Posterior cingulate gyrus (tissue), 11 donors: ENCODE data around the gene DCHS2.
A peak's percentile ranks its signal among the peaks of the same experiment; 100 is the strongest.

Source experiments
- DNase-seq, 10 donors: peaks; one replicate each; pipeline versions ENCODE4 v3.0.0 to v3.0.0-alpha.2; 2020 to 2021; ENCODE audit warnings: mixed read lengths in 3 of 10
- intact Hi-C: fragments of 100-400 bp; cut with DNase I; formaldehyde crosslinking; loops from one replicate; pipeline ENCODE4 v1.15.1; 2023

The DCHS2 gene

DNA sequence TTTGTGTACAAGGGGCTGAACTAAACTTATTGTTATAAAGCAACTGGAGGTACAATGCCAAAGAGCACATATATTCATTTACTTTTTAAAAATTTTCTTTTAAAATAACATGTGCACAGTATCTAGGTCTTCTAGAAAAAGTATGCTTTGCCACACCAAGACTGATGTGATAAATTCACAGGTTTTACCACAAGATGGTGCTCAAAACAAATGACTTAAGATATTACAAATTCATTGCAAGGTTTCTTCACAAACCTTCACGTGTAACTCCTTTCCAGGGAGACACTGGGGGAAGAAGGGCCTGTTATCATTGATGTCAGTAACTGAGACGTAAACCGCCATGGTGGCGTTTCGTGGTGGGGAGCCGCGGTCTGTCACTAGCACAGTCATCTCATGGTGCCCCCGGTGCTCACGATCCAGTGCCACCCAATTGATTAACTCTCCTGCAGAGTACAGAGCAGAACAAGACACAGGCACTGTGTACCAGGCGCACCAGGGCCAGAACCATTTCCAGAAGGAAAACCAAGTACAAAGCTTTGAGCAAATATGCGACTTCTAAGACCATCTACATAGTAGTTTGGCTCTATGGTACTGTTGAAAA lies 162.2 kb downstream of the DCHS2 start:
- intact Hi-C loops: no loop called here
- DNase-seq: peak in 3 of 10 donors; percentile 11 to 66 (median 57)

DNA sequence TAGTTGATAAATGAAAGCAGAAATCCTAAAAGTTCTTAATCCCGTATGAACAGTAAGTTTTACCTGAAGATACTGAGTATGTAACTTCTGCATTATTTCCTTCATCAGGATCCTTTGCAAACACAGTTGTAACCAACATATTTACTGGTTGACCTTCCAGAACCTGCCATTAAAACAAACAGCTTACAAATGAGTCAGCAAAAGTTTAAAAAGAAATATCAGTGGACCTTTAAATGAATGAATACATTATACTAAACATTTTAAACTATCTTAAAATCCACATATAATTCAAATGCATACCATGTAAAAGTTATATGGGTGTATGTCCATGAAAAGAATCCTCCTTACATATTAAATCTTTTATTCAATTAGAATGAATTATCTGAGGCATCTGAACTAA lies 163.6 kb downstream of the DCHS2 start:
- intact Hi-C loops: no loop called here
- DNase-seq: no peak

GRCh38 chr4:154320521-154320920 lies 171.1 kb downstream of the DCHS2 start:
- no peak for DNase-seq
- intact Hi-C loops: no loop called here

GRCh38 chr4:154319736-154320135 lies 171.9 kb downstream of the DCHS2 start:
- DNase-seq: no peak
- intact Hi-C loops: no loop called here

DNA sequence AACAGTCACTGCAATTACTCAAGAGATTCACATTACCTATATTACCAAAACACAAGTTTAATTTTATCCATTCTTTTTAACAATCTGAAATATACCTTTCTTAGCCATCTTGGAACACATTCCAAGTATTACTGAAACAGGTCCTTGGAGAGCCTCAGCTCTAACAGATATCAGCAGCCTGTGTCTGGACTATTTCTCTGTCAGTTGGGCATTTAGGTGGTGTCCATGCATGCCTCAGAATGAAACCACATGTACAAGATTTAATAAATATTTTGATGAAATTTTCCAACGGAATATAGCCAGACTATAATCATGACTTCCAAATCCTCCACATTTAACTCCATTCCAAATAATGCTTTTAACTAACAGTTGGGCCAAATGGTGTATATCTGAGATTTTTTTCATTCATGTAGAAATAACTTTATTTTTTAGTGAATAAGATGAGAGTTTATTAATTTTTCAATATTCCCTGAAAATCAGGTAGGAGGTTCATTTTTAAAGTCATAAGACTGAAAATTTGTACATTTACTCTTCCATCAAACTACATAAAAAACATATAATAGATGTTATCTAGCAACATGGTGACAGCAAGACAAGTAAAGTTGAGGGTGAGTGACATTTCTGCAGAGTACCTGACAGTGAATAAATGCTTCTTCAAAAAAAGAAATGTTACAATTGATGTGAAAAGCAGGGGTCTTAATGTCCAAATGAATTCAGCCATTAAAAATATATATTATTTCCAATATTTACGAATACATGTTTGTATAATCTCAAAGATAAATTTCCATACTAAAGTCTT lies 174.2 kb downstream of the DCHS2 start:
- DNase-seq: no peak
- intact Hi-C loops: no loop called here

DNA sequence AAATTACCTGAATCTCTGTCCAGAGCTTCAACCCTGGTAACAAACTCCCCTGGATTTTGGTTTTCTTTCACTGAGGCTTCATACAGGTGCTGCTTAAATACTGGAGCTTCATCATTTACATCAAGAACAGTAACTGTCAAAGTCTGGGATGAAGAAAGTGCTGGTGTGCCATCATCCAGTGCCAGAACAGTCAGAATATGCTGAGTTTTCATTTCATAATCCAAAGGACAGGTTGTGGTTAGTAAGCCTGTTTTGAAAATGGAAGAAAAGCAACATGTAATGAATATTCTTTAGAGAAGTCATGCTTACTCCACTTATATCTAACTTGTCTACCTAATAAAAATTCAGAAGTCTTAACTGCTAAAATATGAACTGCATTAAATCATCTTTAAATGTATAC lies 175.9 kb downstream of the DCHS2 start:
- intact Hi-C loops: loop anchor here (2.0 kb wide), 1 partner anchor 529 kb away; no protein-coding TSS in a partner anchor
- no peak for DNase-seq

DNA sequence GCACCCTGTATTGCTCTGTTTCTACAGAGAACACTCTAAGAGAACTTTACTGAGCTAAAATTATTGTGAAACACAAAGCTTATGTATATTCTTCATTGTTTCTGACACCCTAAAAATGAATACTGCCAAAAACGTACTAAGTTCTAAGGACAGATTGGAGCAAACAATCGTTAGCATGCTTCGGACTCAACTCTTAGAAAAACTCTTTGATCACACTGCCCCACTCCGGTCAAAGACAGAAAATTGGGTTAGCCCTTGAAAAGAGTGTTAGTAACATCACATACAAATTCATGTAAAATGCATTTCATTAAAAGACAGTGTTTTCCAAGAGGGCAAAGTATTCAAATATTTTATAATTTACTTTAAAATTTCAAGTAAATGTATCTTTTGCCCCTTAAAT lies 177.4 kb downstream of the DCHS2 start:
- intact Hi-C loops: loop anchor here (2.0 kb wide), 1 partner anchor 527 kb away; no protein-coding TSS in a partner anchor
- no peak for DNase-seq

GRCh38 chr4:154313004-154313585 lies 178.5 kb downstream of the DCHS2 start:
- no peak for DNase-seq
- intact Hi-C loops: no loop called here

DNA sequence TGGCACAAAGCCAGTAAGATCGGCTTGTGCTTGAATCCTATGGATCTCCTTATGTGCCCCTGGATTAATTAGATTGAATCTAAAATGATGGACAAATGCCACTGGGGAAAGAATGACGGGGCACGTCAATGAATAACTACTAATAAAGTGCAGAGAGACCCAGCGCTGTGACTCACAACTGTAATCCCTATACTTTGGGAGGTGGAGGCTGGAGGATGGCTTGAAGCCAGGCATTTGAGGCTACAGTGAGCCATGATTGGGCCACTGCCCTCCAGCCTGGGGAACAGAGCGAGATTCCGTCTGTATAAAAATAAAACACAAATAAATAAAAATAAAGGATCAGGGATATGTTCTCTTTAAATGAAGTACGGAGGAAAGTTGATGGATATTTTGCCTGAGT lies 179.4 kb downstream of the DCHS2 start:
- intact Hi-C loops: no loop called here
- DNase-seq: no peak

GRCh38 chr4:154310578-154310977 lies 181.0 kb downstream of the DCHS2 start:
- no peak for DNase-seq
- intact Hi-C loops: no loop called here

DNA sequence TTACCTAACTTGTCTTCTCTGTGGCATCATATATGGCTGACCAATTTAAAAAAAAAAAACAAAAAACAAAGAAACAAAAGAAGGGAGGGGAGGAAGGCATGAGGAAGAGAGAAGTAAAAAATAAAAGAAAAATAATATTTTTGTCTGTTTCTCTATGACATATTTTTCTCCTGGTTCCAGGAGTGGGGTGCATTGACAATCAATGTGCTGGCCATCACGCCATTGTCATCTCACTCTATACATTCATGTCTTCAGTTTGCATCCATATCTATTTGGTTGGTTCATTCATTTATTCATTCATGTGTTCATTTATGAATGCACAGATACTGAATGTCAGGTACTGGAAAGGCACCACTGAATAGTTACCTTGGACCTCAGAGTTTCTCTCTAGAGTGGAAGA lies 183.4 kb downstream of the DCHS2 start:
- no peak for DNase-seq
- intact Hi-C loops: no loop called here

- intact Hi-C loops: no loop called here
- DNase-seq: no peak
Measured at GRCh38 chr4:154307451-154307850, 184.1 kb downstream of the DCHS2 start.

- intact Hi-C loops: no loop called here
Measured at GRCh38 chr4:154305616-154306015, 186.0 kb downstream of the DCHS2 start.

DNA sequence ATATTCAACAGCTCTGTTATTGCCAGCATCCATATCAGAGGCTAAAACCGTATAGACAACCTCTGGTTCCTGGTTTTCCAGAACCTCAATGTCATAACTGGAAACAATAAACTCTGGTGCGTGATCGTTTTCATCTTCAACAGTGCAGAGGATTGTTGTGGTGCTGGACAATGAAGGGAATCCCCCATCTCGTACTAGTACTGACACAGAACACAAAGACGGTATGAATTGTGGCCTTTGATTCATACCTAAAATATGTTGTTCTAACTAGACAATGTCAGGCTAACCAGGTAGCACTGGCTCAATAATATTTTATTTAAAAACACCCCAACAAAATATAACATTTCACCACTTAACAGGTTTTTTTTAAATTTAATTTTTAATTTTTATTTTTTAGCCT lies 186.9 kb downstream of the DCHS2 start:
- intact Hi-C loops: no loop called here
- no peak for DNase-seq

More at GRCh38 chr4:154305616-154306015, 186.0 kb downstream of the DCHS2 start:
- no peak for DNase-seq

- no peak for DNase-seq
- intact Hi-C loops: no loop called here
Measured at GRCh38 chr4:154294652-154295350, 196.8 kb downstream of the DCHS2 start.

GRCh38 chr4:154293427-154293826 lies 198.2 kb downstream of the DCHS2 start:
- DNase-seq: no peak
- intact Hi-C loops: no loop called here

GRCh38 chr4:154292589-154292988 lies 199.0 kb downstream of the DCHS2 start:
- DNase-seq: no peak
- intact Hi-C loops: no loop called here

DNA sequence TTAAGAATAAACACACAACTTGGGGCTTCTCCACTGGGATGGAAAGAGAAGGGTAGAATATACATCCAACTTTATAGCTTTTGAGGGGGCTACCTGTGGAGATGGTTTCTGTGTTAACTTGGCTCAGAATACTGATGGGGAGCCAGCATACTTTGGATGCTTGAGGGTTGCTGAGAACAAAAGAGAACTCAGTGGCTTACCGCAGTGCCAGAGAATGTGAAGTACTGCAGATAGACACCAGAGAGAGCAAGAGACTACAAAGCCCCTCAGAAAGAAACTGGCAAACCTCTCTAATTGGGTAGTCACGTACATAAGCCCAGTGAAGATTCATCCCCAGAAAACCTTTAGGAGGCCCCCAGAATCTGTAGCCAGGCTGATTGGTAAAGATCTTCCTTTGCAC lies 214.4 kb downstream of the DCHS2 start:
- intact Hi-C loops: no loop called here
- no peak for DNase-seq

- no peak for DNase-seq
- intact Hi-C loops: no loop called here
Measured at GRCh38 chr4:154276496-154276895, 215.1 kb downstream of the DCHS2 start.

GRCh38 chr4:154254999-154255398 lies 236.6 kb downstream of the DCHS2 start:
- intact Hi-C loops: no loop called here
- DNase-seq: no peak

- intact Hi-C loops: no loop called here
- no peak for DNase-seq
Measured at GRCh38 chr4:154234576-154234975, 257.0 kb downstream of the DCHS2 start.
